Measurements from ENCODE around the gene ADCY2.

Gene ADCY2

GRCh38 chr5:7753596-7753995, 357.7 kb downstream of the ADCY2 start:
- no peak for DNase-seq

- no peak for DNase-seq
Measured at GRCh38 chr5:7754490-7754889, 358.6 kb downstream of the ADCY2 start.

GRCh38 chr5:7754997-7755596, 359.2 kb downstream of the ADCY2 start:
- DNase-seq: peak; percentile 49 to 81

- DNase-seq: no peak
Measured at GRCh38 chr5:7755958-7756357, 360.0 kb downstream of the ADCY2 start.

GRCh38 chr5:7756453-7756852, 360.5 kb downstream of the ADCY2 start:
- DNase-seq: no peak

- DNase-seq: no peak
Measured at GRCh38 chr5:7759257-7759871, 363.4 kb downstream of the ADCY2 start.

- no peak for DNase-seq
Measured at GRCh38 chr5:7759951-7760580, 364.1 kb downstream of the ADCY2 start.

GRCh38 chr5:7762267-7762666, 366.3 kb downstream of the ADCY2 start:
- no peak for DNase-seq

GRCh38 chr5:7763621-7764072, 367.7 kb downstream of the ADCY2 start:
- no peak for DNase-seq

- DNase-seq: no peak
Measured at GRCh38 chr5:7764452-7764851, 368.5 kb downstream of the ADCY2 start.

GRCh38 chr5:7770436-7770835, 374.5 kb downstream of the ADCY2 start:
- DNase-seq: no peak

- DNase-seq: no peak
Measured at GRCh38 chr5:7772141-7772540, 376.2 kb downstream of the ADCY2 start.

GRCh38 chr5:7773178-7773577, 377.2 kb downstream of the ADCY2 start:
- DNase-seq: no peak

- no peak for DNase-seq
Measured at GRCh38 chr5:7776442-7776841, 380.5 kb downstream of the ADCY2 start.

- no peak for DNase-seq
Measured at GRCh38 chr5:7779019-7780005, 383.4 kb downstream of the ADCY2 start.

GRCh38 chr5:7781899-7782298, 386.0 kb downstream of the ADCY2 start:
- DNase-seq: no peak

- DNase-seq: no peak
Measured at GRCh38 chr5:7784683-7785380, 388.9 kb downstream of the ADCY2 start.

- DNase-seq: no peak
Measured at GRCh38 chr5:7787770-7788169, 391.8 kb downstream of the ADCY2 start.

GRCh38 chr5:7789567-7789966, 393.6 kb downstream of the ADCY2 start:
- no peak for DNase-seq

- DNase-seq: no peak
Measured at GRCh38 chr5:7793895-7794294, 398.0 kb downstream of the ADCY2 start.

- no peak for DNase-seq
Measured at GRCh38 chr5:7794311-7794710, 398.4 kb downstream of the ADCY2 start.

- DNase-seq: no peak
Measured at GRCh38 chr5:7794823-7795222, 398.9 kb downstream of the ADCY2 start.

- DNase-seq: no peak
Measured at GRCh38 chr5:7795306-7795705, 399.4 kb downstream of the ADCY2 start.
